ENCODE measurements around the gene INPP5A.

- TF ChIP-seq CTCF (conservative IDR thresholded peaks at IDR 0.05) (no peak), ZFX (IDR thresholded peaks at IDR 0.05) (no peak)
Observed at GRCh38 chr10:132585732-132586722, 48.4 kb downstream of the INPP5A start.
